LNCAP (cell line): ENCODE measurements around the gene CLPSL2.
A peak's percentile ranks its signal among the peaks of the same experiment; 100 is the strongest.

Experiments used
- TF ChIP-seq, protein P1 (sequence below): fragments of 450-650 bp; IDR thresholded peaks from 2 replicates; pipeline ENCODE4 v1.5.1; 2017; ENCODE audit warnings: mild to moderate bottlenecking

The CLPSL2 gene

DNA sequence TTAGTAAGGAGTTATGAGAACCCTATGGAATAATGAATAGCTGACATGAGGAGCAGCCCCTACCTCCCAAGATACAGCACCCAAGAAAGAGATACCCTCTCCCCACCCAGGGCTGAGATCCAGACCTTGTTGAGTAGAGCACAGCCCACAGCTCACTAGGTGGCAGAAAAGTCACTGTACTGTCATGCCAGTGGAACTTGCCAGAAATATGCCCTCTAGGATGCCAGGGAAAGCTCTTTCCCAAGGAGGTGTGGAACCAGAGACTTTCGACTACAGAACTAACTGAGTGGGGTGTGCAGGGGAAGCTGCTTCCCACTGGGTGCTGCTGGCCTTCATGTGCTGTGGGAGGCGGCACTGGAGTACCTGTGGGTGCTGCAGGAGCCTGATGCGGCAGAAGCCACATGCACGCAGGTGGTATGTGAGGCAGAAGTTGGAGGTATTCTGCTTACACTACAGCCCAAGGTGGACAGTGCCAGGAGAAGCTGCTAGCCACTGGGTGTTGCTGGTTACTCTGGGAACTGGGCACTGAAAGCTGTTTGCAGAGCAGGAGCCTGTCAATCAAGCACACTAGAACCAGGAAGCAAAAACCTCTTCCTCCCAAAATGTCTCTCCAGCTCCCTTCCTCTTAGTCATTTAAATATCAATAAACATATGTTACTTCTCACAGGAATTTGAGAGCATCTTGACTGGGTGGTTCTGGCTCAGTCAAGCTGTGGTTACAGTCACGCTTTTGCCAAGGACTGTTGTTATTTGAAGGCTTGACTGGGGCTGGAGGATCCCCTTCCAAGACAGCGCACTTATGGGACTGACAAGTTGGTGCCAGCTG lies 21.7 kb upstream of the CLPSL2 start:
- TF ChIP-seq, protein P1, sequence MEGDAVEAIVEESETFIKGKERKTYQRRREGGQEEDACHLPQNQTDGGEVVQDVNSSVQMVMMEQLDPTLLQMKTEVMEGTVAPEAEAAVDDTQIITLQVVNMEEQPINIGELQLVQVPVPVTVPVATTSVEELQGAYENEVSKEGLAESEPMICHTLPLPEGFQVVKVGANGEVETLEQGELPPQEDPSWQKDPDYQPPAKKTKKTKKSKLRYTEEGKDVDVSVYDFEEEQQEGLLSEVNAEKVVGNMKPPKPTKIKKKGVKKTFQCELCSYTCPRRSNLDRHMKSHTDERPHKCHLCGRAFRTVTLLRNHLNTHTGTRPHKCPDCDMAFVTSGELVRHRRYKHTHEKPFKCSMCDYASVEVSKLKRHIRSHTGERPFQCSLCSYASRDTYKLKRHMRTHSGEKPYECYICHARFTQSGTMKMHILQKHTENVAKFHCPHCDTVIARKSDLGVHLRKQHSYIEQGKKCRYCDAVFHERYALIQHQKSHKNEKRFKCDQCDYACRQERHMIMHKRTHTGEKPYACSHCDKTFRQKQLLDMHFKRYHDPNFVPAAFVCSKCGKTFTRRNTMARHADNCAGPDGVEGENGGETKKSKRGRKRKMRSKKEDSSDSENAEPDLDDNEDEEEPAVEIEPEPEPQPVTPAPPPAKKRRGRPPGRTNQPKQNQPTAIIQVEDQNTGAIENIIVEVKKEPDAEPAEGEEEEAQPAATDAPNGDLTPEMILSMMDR, result peak; percentile 23; the same call in 1 of the 2 replicates

DNA sequence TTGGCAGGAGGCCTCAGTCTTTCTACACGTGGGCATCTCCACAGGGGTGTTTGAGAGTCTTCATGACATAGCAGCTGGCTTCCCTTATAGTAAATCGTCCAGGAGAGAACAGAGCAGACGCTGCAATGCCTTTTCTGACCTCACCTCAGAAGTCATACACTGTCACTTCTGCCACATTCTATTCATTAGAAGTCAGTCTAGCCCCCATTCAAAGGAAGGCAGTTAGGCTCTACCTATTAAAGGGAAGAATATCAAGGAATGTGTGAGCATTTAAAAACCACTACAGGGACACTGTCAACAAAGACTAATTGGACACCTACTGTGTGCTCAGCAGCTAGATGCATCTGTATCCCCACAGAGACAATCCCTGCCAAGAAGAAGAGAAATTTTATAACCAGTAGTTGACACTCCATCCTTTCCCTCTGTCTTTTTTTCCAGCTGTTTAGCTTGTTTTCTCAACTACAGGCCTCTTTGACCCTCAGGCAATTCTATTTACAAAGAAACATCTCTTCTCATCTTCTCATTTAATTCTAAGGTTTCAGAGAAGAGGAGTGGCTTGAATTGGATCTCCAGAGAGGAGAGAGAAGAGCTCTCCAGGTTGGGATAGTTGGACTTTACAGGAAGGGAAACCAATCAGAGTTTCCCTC lies 21.0 kb upstream of the CLPSL2 start:
- TF ChIP-seq, protein P1, result no peak

DNA sequence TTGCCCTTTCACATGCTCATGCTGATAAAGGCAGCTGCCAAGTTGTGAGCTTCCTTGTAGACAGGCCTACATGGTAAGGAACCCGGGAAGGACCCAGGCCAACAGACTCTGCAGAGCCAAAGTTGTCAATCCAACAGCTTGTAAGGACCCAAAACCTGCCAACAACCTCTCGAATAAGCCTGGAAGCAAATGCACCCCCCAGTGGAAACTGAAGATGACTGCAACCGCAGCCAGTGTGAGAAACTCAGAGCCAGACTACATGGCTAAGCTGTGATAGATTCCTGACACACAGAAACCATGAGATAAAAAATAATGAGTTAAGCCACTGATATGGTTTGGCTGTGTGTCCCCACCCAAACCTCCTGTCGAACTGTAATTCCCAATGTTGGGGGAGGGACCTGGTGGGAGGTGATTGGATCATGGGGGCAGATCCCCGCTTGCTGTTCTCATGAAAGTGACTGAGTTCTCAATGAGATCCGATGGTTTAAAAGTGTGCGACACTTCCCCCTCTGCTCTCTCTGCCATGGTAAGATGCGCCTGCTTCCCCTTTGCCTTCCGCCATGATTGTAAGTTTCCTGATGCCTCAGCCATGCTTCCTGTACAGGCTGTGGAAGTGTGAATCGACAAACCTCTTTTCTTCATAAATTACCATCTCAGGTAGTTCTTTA lies 18.8 kb upstream of the CLPSL2 start:
- TF ChIP-seq, protein P1, result no peak

DNA sequence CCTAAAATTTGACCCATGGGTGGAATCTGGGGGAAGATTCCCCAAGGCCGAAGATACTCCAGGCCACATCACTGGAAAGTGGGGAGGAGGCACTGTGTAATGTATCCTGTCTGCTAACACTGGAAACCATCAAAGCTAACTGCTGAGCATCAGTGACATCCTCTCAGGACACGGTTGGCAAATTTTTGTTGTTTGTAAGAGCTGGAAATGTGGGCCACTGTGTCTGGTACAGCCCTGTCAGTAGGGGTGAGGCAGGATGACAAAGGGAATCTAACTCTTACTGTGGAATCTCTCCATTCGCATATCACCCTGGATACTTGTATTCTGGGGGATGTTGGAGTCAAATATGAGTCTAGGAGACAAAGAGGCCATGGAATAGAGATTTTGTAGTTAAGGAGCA lies 17.0 kb upstream of the CLPSL2 start:
- TF ChIP-seq, protein P1, result no peak

DNA sequence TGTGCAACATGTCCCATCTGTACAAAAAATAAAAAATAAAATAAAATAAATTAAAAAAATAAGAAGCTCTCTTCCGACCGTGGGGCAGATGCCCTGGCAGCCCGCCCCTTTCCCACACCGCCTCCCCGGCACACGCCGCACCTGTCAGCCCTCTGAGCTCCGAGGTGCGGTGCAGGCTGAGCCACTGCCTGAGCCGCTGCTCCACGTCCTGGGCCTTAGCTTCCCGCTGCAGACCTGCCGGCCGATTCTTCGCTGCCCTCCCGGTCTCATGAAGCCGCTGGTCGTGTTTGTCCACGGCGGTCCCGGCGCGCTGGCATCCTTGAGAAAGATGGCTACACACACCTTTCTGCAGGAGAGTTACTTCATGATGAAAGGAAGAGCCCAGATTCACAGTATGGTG lies 10.7 kb upstream of the CLPSL2 start:
- TF ChIP-seq, protein P1, result no peak

DNA sequence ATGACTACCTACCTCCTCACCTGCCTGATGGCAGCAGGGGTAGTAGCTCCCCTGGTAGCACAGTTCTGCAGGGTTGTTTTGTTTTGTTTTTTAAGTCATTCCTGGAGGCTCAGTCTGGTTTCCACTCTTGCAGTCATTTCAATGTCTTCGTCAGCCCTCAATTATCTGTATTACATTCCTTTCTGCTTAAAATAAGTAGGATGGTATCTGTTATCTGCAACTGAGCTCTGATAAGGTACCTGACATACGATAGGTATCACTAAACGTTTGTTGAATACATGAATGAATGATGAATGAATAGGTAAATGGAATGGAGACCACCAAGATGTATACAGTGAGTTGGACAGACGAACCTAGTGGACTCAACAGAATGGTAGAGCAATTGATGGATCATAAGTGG lies 7.2 kb upstream of the CLPSL2 start:
- TF ChIP-seq, protein P1, result no peak

DNA sequence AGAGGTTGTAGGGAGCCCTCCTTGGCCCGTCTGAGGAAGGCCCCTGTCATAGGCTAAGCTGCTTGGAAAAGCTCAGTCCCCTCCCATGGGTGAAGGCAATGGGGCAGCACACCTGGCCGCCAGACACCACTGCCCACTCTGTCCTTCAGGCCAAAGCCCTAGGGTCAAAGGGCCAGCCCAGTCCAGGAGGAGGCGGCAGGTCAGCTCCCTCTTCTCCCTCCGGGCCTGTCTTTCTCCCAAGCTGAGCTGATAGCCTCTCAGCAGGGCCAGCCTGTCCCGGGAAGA lies 5.1 kb upstream of the CLPSL2 start:
- TF ChIP-seq, protein P1, result no peak
